Pancreas (tissue), 10 donors: ENCODE measurements around the gene KCNK2. TPM values are rescaled to one million over a fixed set of nuclear protein-coding genes. Genes with fewer than 3 reads are reported as not detected.

Experiments
- ATAC-seq, 4 donors: fragments of 200-7000 bp; cut with Tn5 transposase; one replicate each; pipeline versions ENCODE4 v1.8.0 to v1.9.1; 2020; ENCODE audit warnings: mild to moderate bottlenecking in 4 of 4, moderate library complexity in 4 of 4
- DNase-seq, 6 donors: peaks; one replicate each; pipeline ENCODE4 v3.0.0-alpha.2; 2020
- FAIRE-seq: peaks from 2 replicates; lab custom pipeline; 2012; peaks lifted over from hg19 to GRCh38; lab: Jason Lieb, UNC
- H3K27ac ChIP-seq, 4 donors: fragments of 200-600 bp; sonication (generic); 1 replicate in 3 of 4; 2 replicates in 1 of 4; pipeline versions ENCODE4 v1.5.0 to v1.8.0; 2020
- H3K27me3 ChIP-seq, 4 donors: fragments of 200-600 bp; one replicate each; pipeline ENCODE4 v1.8.0; 2021
- H3K36me3 ChIP-seq, 3 donors: fragments of 200-600 bp; sonication (generic) in 1 of 3; one replicate each; pipeline versions ENCODE4 v1.5.0 to v1.8.0; 2020 to 2021
- H3K4me1 ChIP-seq, 3 donors: fragments of 200-600 bp; one replicate each; pipeline ENCODE4 v1.8.0; 2021
- H3K4me3 ChIP-seq, 4 donors: fragments of 200-600 bp; sonication (generic) in 2 of 4; one replicate each; pipeline versions ENCODE4 v1.5.0 to v1.8.0; 2020 to 2021
- H3K9me3 ChIP-seq, 4 donors: fragments of 200-600 bp; one replicate each; pipeline ENCODE4 v1.8.0; 2021
- WGBS, 2 donors: extraction: QIAGEN DNeasy Blood & Tissue Kit; methylation state at CpG; one replicate each; pipeline ENCODE4 v1.1.7; 2013; 5-methylcytosine and 5-hydroxymethylcytosine counted together
- intact Hi-C, 3 donors: fragments of 100-400 bp; cut with DNase I; formaldehyde crosslinking; loops; one replicate each; pipeline versions ENCODE4 v1.11.1 to v1.14.2; 2022
- polyA plus RNA-seq, 2 donors: library from polyadenylated mRNA; stranded (reverse); fragments of 200-250 nt; gene quantifications; one replicate each; pipeline ENCODE4 v1.2.3, GENCODE V29; 2013
- total RNA-seq, 6 donors: library from RNA; stranded (reverse); fragmentation: NEBNext Ultra II Directional in 4 of 6; extraction: Animal tissue kit (Norgen Biotek cat#: 25700) in 4 of 6; gene quantifications; one replicate each; pipeline versions ENCODE4 v1.2.1 to v1.2.4, GENCODE V29; 2021 to 2023
- TF ChIP-seq, protein P1 (sequence below), 4 donors: fragments of 200-600 bp; sonication (generic) in 3 of 4; IDR thresholded peaks; one replicate each; pipeline versions ENCODE4 v1.5.0 to v1.8.0; 2021; ENCODE audit warnings: antibody characterized with exemption in 4 of 4
- donor health status: healthy with polysubstance abuse.
- donor health status: DM: no; HTN: no; CAD: no; lungs with moderate emphysema.
- donor health status: DM: no; HTN: no; CAD: no.
- donor health status: control.
- donor health status: control.
- donor health status: Bipolar disorder and iron deficiency.
- donor health status: DM: yes; HTN: yes; CAD: no.
- donor health status: DM: no; HTN: no; CAD: no.
- donor health status: DM: no; HTN: no; CAD: no.
- donor health status: DM: yes; HTN: yes; CAD: no.

KCNK2 gene
- total and polyA plus RNA-seq, 8 donors, result 0.12 to 2.4 (median 0.57) TPM

DNA sequence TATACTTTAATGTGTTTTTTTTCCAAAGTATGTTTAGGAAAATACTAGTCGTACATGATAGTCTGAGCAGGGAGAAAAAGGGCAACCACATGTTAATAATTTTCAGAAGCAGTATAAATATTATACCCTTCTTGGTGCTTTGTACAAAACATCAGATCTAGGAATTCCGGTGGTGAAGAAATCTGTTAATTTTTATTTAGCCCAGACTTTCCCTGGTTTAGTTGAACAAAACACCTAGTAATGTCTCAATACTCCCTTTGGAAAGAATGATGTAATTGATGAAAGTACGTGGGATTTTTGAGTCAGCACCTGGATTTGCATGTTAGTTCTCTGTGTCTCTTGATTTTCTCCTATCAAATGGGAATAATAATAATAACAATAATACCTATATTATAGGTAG, 38.4 kb upstream of the KCNK2 start:
- 33 to 38% methylated on average over 3 of the region's 3 CpGs for WGBS, 2 donors
- no peak overlapping the region for H3K4me3 ChIP-seq
- H3K9me3 ChIP-seq, result no peaks in the 10 kb centered on the region
- intact Hi-C loops, result no loop called here
- H3K27me3 ChIP-seq, result no peaks in the 10 kb centered on the region
- H3K27ac ChIP-seq, result no peak overlapping the region
- DNase-seq (no peak), FAIRE-seq (no peak), ATAC-seq (no peak)
- TF ChIP-seq, protein P1, sequence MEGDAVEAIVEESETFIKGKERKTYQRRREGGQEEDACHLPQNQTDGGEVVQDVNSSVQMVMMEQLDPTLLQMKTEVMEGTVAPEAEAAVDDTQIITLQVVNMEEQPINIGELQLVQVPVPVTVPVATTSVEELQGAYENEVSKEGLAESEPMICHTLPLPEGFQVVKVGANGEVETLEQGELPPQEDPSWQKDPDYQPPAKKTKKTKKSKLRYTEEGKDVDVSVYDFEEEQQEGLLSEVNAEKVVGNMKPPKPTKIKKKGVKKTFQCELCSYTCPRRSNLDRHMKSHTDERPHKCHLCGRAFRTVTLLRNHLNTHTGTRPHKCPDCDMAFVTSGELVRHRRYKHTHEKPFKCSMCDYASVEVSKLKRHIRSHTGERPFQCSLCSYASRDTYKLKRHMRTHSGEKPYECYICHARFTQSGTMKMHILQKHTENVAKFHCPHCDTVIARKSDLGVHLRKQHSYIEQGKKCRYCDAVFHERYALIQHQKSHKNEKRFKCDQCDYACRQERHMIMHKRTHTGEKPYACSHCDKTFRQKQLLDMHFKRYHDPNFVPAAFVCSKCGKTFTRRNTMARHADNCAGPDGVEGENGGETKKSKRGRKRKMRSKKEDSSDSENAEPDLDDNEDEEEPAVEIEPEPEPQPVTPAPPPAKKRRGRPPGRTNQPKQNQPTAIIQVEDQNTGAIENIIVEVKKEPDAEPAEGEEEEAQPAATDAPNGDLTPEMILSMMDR (IDR thresholded peaks at IDR 0.05), result no peak
- H3K36me3 ChIP-seq, result no peaks in the 10 kb centered on the region
- H3K4me1 ChIP-seq, result no peaks in the 10 kb centered on the region

DNA sequence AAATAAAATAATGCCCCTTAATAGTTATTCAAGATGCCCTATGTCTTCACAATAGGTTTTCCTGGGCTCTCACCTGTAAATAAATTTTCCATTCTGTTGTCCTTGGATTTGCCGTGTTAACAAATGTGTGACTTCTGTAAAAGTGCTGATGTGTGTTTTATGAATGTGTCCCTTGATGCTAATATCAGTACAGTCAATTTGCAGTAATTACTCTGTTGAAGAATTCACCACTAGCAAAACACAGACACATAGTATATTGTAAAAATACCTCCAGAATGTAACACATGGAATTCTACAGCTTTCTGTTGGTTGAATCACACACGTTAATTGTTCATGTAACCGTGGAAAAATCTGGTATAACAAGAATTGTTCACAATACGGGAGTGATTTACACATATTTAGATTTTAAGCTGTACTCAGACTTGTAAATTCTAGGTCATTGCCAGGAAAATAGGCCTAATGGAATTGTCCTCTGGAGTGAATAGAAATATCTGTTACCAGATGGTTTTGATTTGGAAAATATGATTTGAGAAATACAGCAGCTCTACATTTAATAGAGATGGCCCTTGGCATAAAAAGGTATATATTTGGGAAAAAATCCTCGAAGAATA, 36.7 kb upstream of the KCNK2 start:
- Histone ChIP-seq H3K36me3 (no peaks in the 10 kb centered on the region), H3K27ac (no peak overlapping the region), H3K27me3 (no peaks in the 10 kb centered on the region), H3K4me3 (no peak overlapping the region), H3K4me1 (no peaks in the 10 kb centered on the region), H3K9me3 (no peaks in the 10 kb centered on the region)
- WGBS, 2 donors, result 67 to 68% methylated on average over 5 of the region's 5 CpGs
- DNase-seq (no peak), FAIRE-seq (no peak), ATAC-seq (no peak)
- intact Hi-C loops, result no loop called here
- TF ChIP-seq, protein P1 (IDR thresholded peaks at IDR 0.05), result no peak

DNA sequence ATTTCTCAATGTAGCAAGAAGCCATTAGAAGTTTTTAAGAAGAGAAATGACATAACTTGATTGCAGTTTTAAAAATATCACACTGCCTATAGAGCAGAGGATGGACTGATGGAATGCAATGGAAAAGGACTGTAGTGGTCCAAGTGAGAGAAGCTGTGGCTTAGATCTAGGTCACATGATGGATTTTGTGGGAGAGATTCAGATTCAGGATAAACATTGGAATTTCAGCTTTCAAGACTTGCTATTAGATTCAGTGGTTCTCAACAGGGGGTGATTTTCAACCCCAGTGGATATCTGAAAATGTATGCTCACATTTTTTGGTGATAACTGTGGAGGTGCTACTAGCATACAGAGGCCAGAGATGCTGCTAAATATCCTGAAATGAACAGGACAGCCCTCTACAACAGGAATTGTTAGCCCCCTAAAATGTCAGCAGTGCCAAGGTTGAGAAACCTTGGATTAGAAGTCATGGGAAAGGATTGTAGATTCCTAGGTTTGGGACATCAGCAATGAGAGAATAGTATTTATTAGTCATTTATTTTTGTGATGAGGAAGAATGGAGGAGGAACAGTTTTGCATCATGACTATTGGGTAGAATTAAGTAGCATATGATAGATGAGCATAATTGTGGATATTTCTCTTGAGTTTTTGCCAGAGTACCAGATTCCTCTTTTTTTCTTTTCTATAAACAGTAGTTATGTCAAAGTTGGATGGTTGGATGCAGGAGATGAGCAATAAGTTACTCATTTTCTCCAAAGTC, 30.1 kb upstream of the KCNK2 start:
- intact Hi-C loops, result no loop called here
- ATAC-seq (no peak), FAIRE-seq (no peak), DNase-seq (no peak)
- Histone ChIP-seq H3K9me3 (no peaks in the 10 kb centered on the region), H3K4me1 (no peaks in the 10 kb centered on the region), H3K4me3 (no peak overlapping the region), H3K36me3 (no peaks in the 10 kb centered on the region), H3K27me3 (no peaks in the 10 kb centered on the region), H3K27ac (no peak overlapping the region)
- TF ChIP-seq, protein P1 (IDR thresholded peaks at IDR 0.05), result no peak

DNA sequence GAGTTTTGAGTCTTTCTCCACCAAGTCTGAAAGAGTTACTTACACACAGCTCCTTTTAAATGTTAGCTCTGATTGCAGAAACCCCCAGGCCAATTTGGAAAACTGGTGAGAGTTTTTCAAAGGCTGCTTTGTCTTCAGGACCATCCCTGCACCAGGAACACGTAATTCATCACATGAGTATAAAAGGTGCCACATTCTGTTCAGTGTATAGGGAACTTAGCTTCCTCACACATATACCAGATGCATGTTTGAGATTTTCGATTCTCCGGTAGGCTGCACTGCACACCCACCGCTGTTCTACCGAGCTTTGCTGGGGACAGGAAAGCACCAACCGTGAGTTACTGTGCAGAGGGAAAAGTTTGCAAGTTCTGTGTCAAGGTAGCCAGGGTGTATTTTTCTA, 28.3 kb upstream of the KCNK2 start:
- no peaks in the 10 kb centered on the region for H3K27me3 ChIP-seq
- no peak for ATAC-seq
- H3K36me3 ChIP-seq, result no peaks in the 10 kb centered on the region
- 56 to 66% methylated on average over 6 of the region's 6 CpGs for WGBS, 2 donors
- H3K4me3 ChIP-seq, result no peak overlapping the region
- no peak for FAIRE-seq
- H3K27ac ChIP-seq, result no peak overlapping the region
- TF ChIP-seq, protein P1 (IDR thresholded peaks at IDR 0.05), result no peak
- intact Hi-C loops, result no loop called here
- no peaks in the 10 kb centered on the region for H3K4me1 ChIP-seq
- DNase-seq, result no peak
- H3K9me3 ChIP-seq, result no peaks in the 10 kb centered on the region
